ENCODE results near the gene NEXN.

DNA sequence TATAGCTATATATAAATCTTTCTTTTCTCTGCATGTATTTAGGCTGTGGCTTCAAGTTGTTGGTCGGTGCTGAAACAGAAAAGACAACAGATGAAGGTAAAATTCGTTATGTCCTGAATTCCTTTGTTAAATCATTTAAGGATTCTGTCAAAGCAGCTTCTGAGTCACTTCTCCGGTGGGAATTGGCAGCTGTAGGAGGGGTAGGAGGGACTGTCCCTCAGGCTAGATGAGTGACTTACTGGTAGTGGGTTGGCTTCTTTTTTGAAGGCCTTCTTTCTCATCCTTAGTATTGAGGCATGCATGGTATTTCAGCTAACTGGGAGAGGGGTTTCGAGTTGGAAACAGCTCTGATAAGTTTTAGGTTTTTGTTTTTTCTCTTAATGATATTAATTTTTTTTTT, 22.1 kb upstream of the NEXN start:
- TF ChIP-seq ZNF8 (CRISPR knock-in tag; IDR thresholded peaks at IDR 0.05) (no peak), ZNF70 (CRISPR knock-in tag; IDR thresholded peaks at IDR 0.05) (no peak), PPARA (CRISPR knock-in tag; IDR thresholded peaks at IDR 0.05; ENCODE audit: borderline replicate concordance) (no peak), POU6F1 (CRISPR knock-in tag; IDR thresholded peaks at IDR 0.05; ENCODE audit: borderline replicate concordance, low read depth) (no peak), ISL1 (CRISPR knock-in tag; IDR thresholded peaks at IDR 0.05) (no peak), ESRRG (CRISPR knock-in tag; IDR thresholded peaks at IDR 0.05) (no peak), TOX (CRISPR knock-in tag; IDR thresholded peaks at IDR 0.05; ENCODE audit: borderline replicate concordance) (no peak), ARNTL (CRISPR knock-in tag; IDR thresholded peaks at IDR 0.05; ENCODE audit: borderline replicate concordance, low read depth) (no peak), PATZ1 (CRISPR knock-in tag; IDR thresholded peaks at IDR 0.05; ENCODE audit: borderline replicate concordance) (no peak), ZNF565 (CRISPR knock-in tag; conservative IDR thresholded peaks at IDR 0.05; ENCODE audit: low read depth) (no peak)

Data from SK-N-SH treated with all-trans-retinoic acid at 6 μM for 48 hours (cell line).